ENCODE data around the gene HOXC6. TPM values are rescaled to one million over a fixed set of nuclear protein-coding genes. Genes with fewer than 3 reads are reported as not detected.
"Not testable (repeated sequence)": the region's sequence is repeated elsewhere in the genome, so short reads cannot be mapped to it uniquely, and the experiment has no call there.

The HOXC6 gene
- total RNA-seq, 1 donor from 2014 or later, result 1.4 TPM

- Histone ChIP-seq H3K4me3 (no peak overlapping the region), H3K4me1 (no peaks in the 10 kb centered on the region), H3K36me3 (no peaks in the 10 kb centered on the region), H3K9me3 (no peaks in the 10 kb centered on the region), H3K27me3 (peaks cover 16% of the 10 kb centered on the region), H3K27ac (no peak overlapping the region)
- intact Hi-C loops (cut with DNase I), result no loop called here
- DNase-seq, result no peak
- TF ChIP-seq, protein P1, sequence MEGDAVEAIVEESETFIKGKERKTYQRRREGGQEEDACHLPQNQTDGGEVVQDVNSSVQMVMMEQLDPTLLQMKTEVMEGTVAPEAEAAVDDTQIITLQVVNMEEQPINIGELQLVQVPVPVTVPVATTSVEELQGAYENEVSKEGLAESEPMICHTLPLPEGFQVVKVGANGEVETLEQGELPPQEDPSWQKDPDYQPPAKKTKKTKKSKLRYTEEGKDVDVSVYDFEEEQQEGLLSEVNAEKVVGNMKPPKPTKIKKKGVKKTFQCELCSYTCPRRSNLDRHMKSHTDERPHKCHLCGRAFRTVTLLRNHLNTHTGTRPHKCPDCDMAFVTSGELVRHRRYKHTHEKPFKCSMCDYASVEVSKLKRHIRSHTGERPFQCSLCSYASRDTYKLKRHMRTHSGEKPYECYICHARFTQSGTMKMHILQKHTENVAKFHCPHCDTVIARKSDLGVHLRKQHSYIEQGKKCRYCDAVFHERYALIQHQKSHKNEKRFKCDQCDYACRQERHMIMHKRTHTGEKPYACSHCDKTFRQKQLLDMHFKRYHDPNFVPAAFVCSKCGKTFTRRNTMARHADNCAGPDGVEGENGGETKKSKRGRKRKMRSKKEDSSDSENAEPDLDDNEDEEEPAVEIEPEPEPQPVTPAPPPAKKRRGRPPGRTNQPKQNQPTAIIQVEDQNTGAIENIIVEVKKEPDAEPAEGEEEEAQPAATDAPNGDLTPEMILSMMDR (IDR thresholded peaks at IDR 0.05), result no peak
- no peak for ATAC-seq
These were observed 46.1 kb downstream of the HOXC6 start for GRCh38 chr12:54074308-54074707.

DNA sequence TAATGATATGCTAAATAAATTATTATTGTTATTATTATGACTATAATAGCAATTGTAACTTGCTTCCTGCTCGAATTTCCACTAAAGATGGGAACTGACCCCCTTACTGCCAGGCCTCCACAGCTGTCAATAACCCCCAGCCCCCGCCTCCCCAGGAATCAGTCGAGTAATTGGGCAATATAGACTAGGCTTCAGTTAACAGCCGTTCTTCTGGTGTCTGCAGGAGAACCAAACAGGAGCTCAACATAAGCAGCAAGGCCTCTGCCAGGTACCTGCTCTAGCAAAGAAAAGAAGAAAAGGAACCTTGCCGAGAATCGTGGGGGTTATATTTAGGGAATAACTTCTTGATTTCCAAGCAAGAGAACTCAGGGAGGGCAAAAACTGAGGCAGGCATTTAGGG is 47.2 kb downstream of the HOXC6 start:
- no peaks in the 10 kb centered on the region for H3K36me3 ChIP-seq
- intact Hi-C loops (cut with DNase I), result no loop called here
- TF ChIP-seq, protein P1 (IDR thresholded peaks at IDR 0.05), result no peak
- DNase-seq (no peak), ATAC-seq (no peak)
- no peak overlapping the region for H3K4me3 ChIP-seq
- H3K9me3 ChIP-seq, result no peaks in the 10 kb centered on the region
- peaks cover 10% of the 10 kb centered on the region for H3K27me3 ChIP-seq
- H3K4me1 ChIP-seq, result no peaks in the 10 kb centered on the region
- H3K27ac ChIP-seq, result no peak overlapping the region

DNA sequence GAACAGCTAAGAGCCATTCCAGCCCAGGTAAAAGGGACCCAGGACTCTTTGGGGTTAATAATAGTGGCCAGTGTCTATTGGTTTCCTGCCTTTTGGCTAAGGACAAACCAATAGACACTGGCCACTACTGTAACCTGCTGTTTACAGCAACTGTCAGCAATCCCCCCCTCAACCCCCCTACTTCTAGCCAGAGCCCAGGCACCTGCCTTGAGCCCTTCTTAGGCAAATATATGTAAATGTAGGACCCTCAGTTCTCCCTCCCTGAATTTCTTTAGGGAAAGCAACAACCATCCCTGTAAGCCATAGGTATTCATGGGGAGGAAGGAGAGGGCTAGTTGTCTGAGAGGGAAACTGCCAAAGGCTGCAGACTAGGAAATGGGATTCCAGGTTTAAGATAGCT is 47.7 kb downstream of the HOXC6 start:
- DNase-seq (no peak), ATAC-seq (no peak)
- H3K4me3 ChIP-seq, result no peak overlapping the region
- no peak overlapping the region for H3K27ac ChIP-seq
- no peaks in the 10 kb centered on the region for H3K9me3 ChIP-seq
- H3K36me3 ChIP-seq, result no peaks in the 10 kb centered on the region
- intact Hi-C loops (cut with DNase I), result no loop called here
- H3K4me1 ChIP-seq, result no peaks in the 10 kb centered on the region
- peaks cover 4% of the 10 kb centered on the region for H3K27me3 ChIP-seq
- TF ChIP-seq, protein P1 (IDR thresholded peaks at IDR 0.05), result no peak

DNA sequence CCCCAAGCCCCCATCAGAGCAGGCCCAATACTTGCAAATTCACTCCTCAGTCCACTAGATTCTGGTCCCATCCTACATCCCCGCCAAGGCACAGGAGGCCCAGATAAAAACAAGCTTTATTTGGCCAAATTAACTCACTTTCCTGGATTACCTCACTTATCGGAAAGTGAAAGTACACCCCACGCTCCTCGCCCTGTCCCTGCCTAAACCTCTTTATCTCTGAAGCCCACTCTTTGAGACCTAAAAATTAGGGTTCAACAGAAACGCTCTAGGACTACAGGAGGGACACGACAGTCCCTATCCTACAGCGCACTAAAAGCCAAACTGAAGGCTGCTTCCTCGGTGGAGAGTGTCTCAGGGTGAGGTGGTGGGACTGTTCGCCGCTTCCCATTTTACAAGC is 49.6 kb downstream of the HOXC6 start:
- not testable (repeated sequence) for H3K27ac ChIP-seq, ATAC-seq

GRCh38 chr12:54079115-54079514 is 50.9 kb downstream of the HOXC6 start:
- ATAC-seq; DNase-seq; H3K4me1 ChIP-seq; H3K27me3 ChIP-seq; intact Hi-C loops (cut with DNase I); H3K27ac ChIP-seq; H3K36me3 ChIP-seq; H3K9me3 ChIP-seq; H3K4me3 ChIP-seq: not testable (repeated sequence)

More for the DNA sequence above, 49.6 kb downstream of the HOXC6 start:
- H3K4me1 ChIP-seq; H3K9me3 ChIP-seq; H3K27me3 ChIP-seq; DNase-seq; H3K36me3 ChIP-seq; intact Hi-C loops (cut with DNase I); H3K4me3 ChIP-seq: not testable (repeated sequence)

Small RNA genes within 50 kb of the gene (microRNA-seq; reads per million reads assigned to microRNA genes)
- gene MIR196A2 (ENCODE audit: borderline microRNAs expressed) (2.6 reads per million, percentile 16 among the genes with 10 or more reads in this experiment), gene MIR615 (ENCODE audit: borderline microRNAs expressed) (5.1 reads per million, percentile 29 among the genes with 10 or more reads in this experiment)

Other genes starting within 250 kb of the HOXC6 start
- not detected for gene HOXC13, start 89.6 kb upstream of the HOXC6 start, total RNA-seq
- not detected for gene HOXC12, start 73.5 kb upstream of the HOXC6 start, total RNA-seq
- gene HOXC11, start 55.3 kb upstream of the HOXC6 start, total RNA-seq, result not detected
- gene HOTAIR, start 53.5 kb upstream of the HOXC6 start, total RNA-seq, result not detected
- not detected for gene HOXC10, start 43.3 kb upstream of the HOXC6 start, total RNA-seq
- 0.61 TPM for gene HOXC9, start 28.3 kb upstream of the HOXC6 start, total RNA-seq
- 0.55 TPM for gene HOXC8, start 19.5 kb upstream of the HOXC6 start, total RNA-seq
- not detected for gene HOXC5, start 4.6 kb downstream of the HOXC6 start, total RNA-seq
- gene HOXC4, start 25.4 kb downstream of the HOXC6 start, total RNA-seq, result 0.61 TPM
- gene SMUG1, start 160.5 kb downstream of the HOXC6 start, total RNA-seq, result 22.7 TPM

Data from upper lobe of right lung (tissue), 1 donor.